HG03442 (cell line): ENCODE data around the gene ULK3.

Experiments
- ATAC-seq: cut with Tn5 transposase; IDR thresholded peaks from one replicate; pipeline ENCODE4 v1.9.1; 2021; ENCODE audit warnings: mild to moderate bottlenecking, moderate library complexity; ENCODE audit not compliant: unreplicated experiment

ULK3 gene

DNA sequence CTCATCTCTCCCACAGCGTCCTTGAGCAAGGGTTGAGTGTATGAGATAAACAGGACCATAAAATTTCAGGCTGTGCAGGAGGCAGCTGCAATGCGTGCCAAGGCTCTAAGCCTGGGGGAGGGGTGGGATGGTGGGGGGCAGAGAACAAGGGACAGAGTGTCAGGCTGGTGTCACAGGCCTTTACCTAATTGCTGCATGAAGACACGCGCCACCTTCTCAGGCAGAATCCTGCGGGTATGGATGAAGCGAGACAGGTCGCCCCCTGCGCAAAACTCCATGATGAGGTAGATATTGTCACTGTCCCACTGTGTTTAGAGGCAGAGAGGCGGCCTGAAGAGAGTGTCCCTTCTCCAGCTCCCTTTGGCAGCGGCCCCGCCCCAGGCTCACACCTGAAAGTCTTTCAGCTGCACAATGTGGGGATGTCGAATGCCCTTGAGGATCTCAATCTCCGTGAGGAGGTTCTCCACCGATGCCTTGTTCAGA, 1.0 kb downstream of the ULK3 start:
- no peak for ATAC-seq

DNA sequence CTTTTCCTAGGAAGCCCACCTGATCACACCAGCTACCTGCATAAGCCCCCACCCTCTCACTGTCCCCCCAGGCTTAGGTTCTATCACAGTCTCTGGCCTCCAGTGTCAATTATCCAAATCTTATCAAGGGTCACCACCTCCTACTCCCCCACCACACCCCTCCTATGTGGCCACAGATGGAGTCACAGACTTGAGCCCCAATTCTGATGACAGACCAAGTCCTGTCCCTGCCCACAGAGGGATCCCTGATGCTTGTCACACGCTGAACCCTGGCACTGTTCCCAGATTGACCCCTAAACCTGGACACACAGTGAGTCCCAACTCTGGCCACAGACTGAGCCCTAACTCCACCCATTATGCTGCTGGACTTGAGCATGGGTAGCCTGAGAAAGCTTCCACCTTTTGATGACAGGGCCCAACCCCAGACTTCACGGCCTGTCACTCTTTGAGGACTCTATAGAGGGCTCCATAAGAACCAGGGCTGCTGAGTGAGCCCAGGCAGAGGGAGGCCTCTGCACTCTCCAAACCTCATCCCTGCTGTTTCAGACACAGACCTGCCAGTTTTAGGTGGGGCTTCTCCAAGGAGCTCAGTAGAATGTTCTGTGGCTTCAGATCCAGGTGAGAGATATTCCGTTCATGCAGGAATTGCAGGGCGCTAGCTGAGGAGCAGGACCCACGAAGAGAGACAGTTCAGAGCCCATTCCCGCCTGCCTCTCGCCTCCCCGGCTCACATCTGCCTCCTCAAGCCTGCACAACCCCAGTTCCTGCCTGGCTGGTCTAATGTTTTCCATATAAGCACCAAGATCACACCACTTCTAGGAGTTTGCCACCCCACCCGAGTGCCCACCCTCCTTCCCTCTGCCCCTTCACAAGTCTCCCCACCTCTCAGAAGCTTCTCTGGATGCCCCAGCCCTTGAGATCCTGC, 1.8 kb downstream of the ULK3 start:
- no peak for ATAC-seq

GRCh38 chr15:74839526-74840395, 3.2 kb downstream of the ULK3 start:
- no peak for ATAC-seq

DNA sequence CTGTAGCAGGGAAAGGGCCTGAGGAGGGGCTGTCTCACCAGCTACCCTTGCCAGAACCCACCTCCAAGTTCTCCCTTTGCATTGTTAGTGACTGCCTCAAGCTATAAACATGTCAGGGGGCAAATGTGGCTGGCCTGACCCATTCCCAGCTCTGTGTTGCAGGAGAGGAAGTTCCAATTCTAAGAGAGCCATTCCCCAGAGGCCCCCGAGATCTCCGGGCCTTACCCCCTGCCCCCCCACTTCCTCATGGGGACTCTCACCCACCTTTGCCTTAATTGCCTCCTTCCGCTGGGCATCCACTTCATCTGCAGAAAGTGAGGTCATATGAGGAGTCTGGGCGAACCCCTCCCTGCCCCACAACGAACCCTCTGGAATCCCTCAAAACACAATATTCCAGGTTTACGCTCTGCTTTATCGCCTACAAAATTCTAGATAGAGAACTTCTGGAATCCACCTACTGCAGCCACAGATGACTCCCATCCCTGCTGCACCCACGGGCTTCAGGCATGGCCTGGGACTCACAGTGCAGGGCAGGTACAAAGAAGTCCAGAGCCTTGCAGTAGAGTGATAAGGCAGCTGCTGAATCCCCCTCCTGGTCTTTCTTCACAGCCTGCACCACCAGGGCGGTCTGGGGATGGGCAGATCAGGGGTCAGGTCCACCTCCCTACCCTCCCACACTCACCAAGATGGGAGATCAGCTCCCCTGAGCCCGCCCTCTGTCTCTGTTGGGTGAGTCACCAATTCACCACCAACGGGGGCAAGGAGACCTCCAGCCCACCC, 4.0 kb downstream of the ULK3 start:
- no peak for ATAC-seq

GRCh38 chr15:74838137-74838516, 4.8 kb downstream of the ULK3 start:
- ATAC-seq, result no peak

GRCh38 chr15:74837482-74838136, 5.3 kb downstream of the ULK3 start:
- no peak for ATAC-seq

DNA sequence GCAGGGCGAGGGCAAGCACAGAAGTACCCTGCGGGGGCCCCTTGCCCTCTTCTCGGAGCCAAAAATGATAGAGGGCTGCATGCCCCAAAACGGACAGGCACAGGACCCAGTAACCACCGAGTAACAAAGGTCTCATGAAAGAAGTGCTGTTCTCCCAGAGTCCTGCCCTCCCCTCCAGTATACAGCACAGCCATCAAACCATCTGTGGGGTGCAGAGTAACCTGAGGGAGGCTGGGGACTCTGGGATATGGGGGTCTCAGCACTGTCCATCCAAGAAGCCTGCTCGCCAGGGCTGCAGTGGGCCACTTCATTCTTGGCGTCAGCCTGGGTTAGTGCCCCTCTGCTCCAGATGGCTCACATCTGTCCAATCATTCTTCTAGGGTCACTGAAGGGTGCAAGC, 6.1 kb downstream of the ULK3 start:
- no peak for ATAC-seq

- ATAC-seq, result no peak
Measured at GRCh38 chr15:74835312-74835823, 7.6 kb downstream of the ULK3 start.

DNA sequence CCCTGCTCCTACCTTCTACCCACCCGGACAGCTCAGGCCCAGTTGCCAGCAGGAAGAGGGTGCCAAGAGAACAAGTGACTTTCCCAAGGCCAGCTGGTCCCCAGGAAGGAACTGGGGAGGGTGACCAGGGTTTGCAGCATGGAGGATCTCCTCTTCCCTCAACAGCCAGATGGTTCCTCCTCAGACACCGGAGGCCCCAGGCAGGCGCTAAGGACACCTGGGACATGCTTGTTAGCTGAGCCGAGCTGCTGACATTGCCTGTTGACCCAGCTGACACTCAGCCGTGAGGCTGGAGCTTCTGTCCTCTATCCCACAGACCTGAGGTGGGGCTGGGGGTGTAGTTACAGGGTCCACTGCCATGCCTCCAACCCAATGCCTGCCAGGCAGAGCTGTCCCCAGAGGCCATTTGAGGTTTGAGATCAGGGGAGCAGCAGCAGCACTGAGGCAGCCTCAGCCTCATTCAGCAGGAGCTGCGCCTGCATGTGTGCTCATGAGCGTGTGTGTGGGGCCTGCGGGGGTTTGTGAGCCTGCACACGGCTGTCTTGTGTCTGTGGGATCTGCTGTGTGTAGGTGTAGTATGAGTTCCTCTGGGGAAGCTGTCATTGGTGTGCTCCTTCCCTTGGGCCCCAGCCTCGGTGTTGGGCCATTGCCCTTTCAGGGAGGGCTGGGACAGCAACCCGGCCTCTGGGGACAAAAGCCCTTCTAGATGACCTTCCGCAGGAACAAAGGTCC, 9.4 kb downstream of the ULK3 start:
- ATAC-seq, result no peak

DNA sequence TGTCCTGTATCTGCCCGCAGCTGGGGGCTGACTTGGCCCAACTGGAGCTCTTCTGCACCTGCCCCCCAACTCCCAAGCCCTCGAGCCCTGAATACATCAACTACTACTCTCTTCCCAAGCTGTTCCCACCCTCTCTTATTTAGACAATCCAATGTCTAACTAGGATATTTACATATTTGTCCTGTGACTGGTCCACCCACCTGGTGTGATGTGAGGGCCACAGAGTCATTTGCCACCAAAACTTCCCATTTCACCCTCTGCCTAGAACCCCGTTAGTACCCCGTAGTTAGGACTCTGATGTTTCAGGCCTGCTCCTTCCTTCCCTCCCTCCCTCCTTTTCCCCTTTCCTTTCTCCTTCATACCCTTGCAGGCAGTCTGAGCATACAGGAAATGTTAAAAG, 10.1 kb downstream of the ULK3 start:
- ATAC-seq, result no peak

DNA sequence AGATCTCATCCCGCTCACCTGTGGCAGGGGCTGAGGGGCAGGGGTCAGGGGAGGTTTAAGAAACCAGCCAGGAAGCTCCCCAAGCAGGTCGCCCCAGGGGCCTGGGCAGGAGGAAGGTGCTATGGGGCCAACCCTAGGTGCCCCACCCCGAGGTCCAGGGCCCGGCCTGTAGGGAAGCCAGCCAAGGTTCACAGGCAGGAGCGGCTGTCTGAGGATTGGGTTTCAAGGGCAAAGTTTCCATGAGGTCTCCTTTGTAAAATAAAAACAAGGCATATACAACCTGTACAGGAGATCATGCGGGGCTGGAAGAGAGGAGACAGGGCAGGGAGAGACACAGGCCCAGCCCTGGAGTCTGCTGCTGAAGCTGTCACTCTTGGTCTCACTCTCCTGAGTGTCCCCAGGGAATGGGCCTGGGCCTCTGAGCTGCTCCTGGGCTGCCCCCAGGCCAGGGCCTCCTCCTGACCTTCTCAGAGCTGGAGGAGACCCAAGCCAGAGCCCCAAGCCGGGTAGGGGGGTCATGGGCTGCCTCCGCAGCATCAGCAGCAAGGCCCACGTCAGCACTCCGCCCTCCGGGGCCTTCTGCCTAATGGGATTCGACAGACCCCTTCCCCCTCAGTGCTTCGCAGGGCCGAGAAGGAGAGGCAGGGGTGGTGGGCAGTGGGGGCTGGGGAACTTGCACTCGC, 11.0 kb downstream of the ULK3 start:
- no peak for ATAC-seq

GRCh38 chr15:74830868-74831267, 12.1 kb downstream of the ULK3 start:
- no peak for ATAC-seq

DNA sequence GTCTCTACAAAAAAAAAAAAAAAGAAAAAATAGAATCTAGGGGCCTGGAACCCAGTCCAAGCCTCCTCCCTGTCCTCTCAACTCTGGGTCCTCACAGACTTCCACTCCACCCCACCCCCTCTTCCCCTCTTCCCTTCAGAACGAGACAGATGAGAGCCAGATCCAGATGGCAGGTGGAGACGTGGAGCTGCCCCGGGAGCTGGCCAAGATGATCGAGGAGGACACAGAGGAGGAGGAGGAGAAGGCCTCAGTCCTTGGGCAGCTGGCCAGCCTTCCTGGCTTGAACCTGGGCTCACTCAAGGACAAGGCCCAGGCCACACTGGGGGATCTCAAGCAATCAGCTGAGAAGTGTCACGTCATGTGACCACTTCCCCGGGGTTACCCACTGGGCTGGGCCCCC, 13.0 kb downstream of the ULK3 start:
- no peak for ATAC-seq

- no peak for ATAC-seq
Measured at GRCh38 chr15:74829486-74829885, 13.5 kb downstream of the ULK3 start.

- ATAC-seq, result no peak
Measured at GRCh38 chr15:74828835-74829234, 14.1 kb downstream of the ULK3 start.

DNA sequence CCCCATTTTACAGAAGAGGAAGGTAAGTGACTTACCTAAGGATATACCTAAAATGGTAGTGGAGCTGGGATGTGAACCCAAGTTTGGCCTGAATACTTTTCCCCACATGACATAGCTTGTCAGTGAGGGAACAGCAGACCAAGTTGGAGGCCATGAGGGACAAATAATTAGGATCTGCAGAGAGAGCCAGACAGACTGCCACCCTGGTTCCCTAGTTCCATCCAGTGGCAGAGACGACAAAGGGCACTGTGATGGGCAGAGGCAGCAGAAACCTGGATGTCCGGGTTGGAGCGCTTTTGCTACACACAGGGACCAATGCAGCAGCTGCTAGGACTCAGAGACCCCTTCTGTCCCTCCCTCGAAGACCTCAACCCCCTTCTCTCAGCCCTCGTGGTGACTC, 15.3 kb downstream of the ULK3 start:
- no peak for ATAC-seq

GRCh38 chr15:74826921-74827320, 16.0 kb downstream of the ULK3 start:
- no peak for ATAC-seq

DNA sequence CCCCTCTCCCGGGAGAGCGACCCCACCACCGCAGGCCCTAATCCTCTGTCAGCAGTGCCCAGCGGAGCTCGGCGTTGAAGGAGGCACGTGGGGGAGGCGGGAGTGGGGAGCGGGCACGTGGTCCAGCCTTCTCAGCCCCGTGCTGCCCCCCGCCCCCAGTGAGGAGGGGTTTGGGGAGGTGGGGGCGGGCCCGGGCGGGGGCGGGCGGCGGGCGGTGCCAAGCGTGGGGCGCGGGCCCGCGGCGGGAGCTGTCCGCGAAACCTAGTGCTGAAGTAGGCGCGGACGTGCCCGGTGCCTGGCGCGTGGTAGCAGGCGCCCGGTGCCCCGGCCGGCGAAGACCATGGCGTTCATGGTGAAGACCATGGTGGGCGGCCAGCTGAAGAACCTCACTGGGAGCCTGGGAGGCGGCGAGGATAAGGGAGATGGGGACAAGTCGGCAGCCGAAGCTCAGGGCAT, 16.6 kb downstream of the ULK3 start, which contains the start of gene CPLX3:
TSS of gene CPLX3 (plus strand) at position 264 of the 456 bp plus-strand sequence. CDS start at position 341, 77 bp downstream.
- ATAC-seq, result no peak

GRCh38 chr15:74825866-74826265, 17.1 kb downstream of the ULK3 start:
- ATAC-seq, result no peak
